ENCODE results near the gene CDKAL1.

CDKAL1 gene

DNA sequence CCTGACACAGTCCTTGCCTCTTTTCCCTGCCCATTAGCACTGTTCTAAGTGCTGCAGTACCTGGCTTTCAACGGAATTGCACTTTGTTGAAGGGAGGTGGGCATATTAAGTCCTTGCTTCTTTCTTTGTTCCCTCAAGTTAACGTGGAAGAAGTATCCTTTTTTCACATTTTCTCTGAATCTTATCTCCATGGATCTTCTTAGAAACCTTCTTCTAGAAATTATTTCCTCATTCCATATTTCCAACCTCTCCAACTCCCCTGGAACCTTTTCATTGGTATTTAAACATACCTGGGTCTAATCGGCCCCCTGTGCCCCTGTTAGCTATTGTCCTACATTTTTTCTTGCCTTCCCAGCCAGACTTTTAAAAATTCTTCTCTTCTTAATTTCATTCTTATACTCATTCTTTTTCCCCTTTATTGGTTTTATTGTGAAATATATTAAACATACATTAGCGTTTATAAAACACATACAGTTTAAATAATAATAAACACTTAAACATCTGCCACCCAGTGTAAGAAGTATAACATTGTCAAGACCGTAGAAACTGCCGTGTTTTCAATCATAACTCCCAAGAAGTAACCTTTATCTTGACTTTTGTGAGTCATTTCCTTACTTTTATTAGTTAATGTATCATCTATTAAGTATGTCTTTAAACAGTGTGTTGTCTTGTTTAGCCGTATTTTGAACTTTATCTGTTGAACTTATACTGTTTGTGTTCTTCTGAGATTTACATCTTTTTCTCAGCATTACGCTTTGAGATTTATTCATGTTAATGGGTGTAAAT lies 118.2 kb downstream of the CDKAL1 start:
- TF ChIP-seq, protein P1, sequence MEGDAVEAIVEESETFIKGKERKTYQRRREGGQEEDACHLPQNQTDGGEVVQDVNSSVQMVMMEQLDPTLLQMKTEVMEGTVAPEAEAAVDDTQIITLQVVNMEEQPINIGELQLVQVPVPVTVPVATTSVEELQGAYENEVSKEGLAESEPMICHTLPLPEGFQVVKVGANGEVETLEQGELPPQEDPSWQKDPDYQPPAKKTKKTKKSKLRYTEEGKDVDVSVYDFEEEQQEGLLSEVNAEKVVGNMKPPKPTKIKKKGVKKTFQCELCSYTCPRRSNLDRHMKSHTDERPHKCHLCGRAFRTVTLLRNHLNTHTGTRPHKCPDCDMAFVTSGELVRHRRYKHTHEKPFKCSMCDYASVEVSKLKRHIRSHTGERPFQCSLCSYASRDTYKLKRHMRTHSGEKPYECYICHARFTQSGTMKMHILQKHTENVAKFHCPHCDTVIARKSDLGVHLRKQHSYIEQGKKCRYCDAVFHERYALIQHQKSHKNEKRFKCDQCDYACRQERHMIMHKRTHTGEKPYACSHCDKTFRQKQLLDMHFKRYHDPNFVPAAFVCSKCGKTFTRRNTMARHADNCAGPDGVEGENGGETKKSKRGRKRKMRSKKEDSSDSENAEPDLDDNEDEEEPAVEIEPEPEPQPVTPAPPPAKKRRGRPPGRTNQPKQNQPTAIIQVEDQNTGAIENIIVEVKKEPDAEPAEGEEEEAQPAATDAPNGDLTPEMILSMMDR (conservative IDR thresholded peaks at IDR 0.05) = no peak
- H3K27ac ChIP-seq = peak overlapping the region; percentile 90

- H3K27ac ChIP-seq = peak overlapping the region; percentile 90
- TF ChIP-seq, protein P1 (conservative IDR thresholded peaks at IDR 0.05) = no peak
Observed at GRCh38 chr6:20653085-20653479, 118.8 kb downstream of the CDKAL1 start.

GRCh38 chr6:20655317-20655716 lies 121.1 kb downstream of the CDKAL1 start:
- peak overlapping the region; percentile 90; the same call in 1 of the 2 replicates for H3K27ac ChIP-seq
- TF ChIP-seq, protein P1 (conservative IDR thresholded peaks at IDR 0.05) = no peak

DNA sequence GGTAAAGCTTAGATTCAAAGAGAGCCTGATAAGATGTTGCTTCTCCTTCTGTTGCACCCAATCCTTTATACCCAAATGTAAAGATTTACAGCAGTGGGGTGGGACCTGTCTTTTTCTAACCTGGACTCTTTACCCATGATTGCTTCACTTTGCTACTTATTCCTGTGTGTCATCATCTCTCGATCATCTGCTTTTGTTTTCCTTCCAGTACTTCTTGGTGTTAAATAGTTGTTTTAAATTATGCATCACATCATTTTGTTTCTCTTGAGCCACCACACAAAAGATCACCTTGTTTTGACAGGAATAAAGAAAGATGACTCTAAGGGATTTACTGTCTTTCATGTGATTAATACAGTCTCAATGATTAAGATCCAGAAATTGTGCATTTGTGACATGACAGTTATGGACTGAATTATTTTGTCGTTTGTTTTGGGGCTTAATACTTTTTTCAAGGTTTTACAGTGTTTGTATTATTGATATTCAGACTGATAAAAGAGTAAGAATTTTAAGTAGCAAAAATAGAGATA lies 123.1 kb downstream of the CDKAL1 start:
- TF ChIP-seq, protein P1 (conservative IDR thresholded peaks at IDR 0.05) = no peak
- H3K27ac ChIP-seq = no peak overlapping the region; the same call in 1 of the 2 replicates

GRCh38 chr6:20658053-20658452 lies 123.8 kb downstream of the CDKAL1 start:
- TF ChIP-seq, protein P1 (conservative IDR thresholded peaks at IDR 0.05) = no peak
- no peak overlapping the region; the same call in 1 of the 2 replicates for H3K27ac ChIP-seq

GRCh38 chr6:20658516-20658915 lies 124.3 kb downstream of the CDKAL1 start:
- no peak overlapping the region for H3K27ac ChIP-seq
- TF ChIP-seq, protein P1 (conservative IDR thresholded peaks at IDR 0.05) = no peak

DNA sequence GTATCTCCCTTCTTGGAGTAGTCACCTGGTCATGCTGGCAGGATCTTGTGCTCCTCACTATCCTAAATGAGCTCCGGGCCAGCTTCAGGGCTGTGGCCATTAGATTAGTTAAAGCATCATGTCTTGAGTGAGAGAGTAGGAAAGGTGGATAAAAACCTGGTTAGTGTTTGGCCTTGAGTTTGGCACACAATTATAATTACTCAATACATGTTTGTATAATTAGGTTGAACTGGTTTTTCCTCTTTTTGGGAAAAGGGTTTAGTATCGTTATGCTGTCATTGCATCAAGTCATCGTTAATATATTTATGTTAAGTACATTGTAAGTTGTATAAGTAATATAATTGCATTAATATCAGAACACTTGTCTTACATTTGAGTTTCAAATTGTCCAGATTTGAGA lies 126.3 kb downstream of the CDKAL1 start:
- TF ChIP-seq, protein P1 (conservative IDR thresholded peaks at IDR 0.05) = no peak
- peak overlapping the region; percentile 25 for H3K27ac ChIP-seq
